Thoracic aorta (tissue), 2 donors: ENCODE results near the gene RIIAD1. TPM values are rescaled to one million over a fixed set of nuclear protein-coding genes. Genes with fewer than 3 reads are reported as not detected.
A peak's percentile ranks its signal among the peaks of the same experiment; 100 is the strongest.
"Not testable (repeated sequence)": the region's sequence is repeated elsewhere in the genome, so short reads cannot be mapped to it uniquely, and the experiment has no call there.

Source experiments
- ATAC-seq: fragments of 150-250 bp; one replicate; pipeline ENCODE4 v1.8.0; 2017; ENCODE audit warnings: low read depth; ENCODE audit not compliant: insufficient number of reproducible peaks, low FRiP score
- DNase-seq: peaks from one replicate; pipeline ENCODE4 v3.0.0-alpha.2; 2020; ENCODE audit warnings: low spot score
- H3K27ac ChIP-seq, 2 donors: fragments of 200-600 bp; sonication (generic); 1 replicate in 1 of 2; 2 replicates in 1 of 2; pipeline ENCODE4 v1.5.1; 2016; ENCODE audit warnings: mild to moderate bottlenecking in 2 of 2, moderate library complexity in 2 of 2
- H3K27me3 ChIP-seq: fragments of 200-600 bp; sonication (generic); replicated peaks from 2 replicates; pipeline ENCODE4 v1.6.0; 2016; ENCODE audit warnings: mild to moderate bottlenecking; ENCODE audit not compliant: insufficient read depth
- H3K36me3 ChIP-seq: fragments of 200-600 bp; sonication (generic); one replicate; pipeline ENCODE4 v1.5.1; 2016
- H3K4me1 ChIP-seq, 2 donors: fragments of 200-600 bp; sonication (generic); 1 replicate in 1 of 2; 2 replicates in 1 of 2; pipeline versions ENCODE4 v1.5.1 to v1.6.0; 2016; ENCODE audit warnings: low read depth in 2 of 2, mild to moderate bottlenecking in 1 of 2; ENCODE audit not compliant: control insufficient read depth in 1 of 2
- H3K4me3 ChIP-seq: fragments of 200-600 bp; sonication (generic); 2 replicates; pipeline ENCODE4 v1.5.1; 2016; ENCODE audit warnings: mild to moderate bottlenecking
- H3K9me3 ChIP-seq: fragments of 200-600 bp; sonication (generic); 2 replicates; pipeline ENCODE4 v1.5.1; 2016
- CTCF ChIP-seq: fragments of 200-600 bp; sonication (generic); IDR thresholded peaks from one replicate; pipeline ENCODE4 v1.5.1; 2019; ENCODE audit warnings: antibody characterized with exemption
- total RNA-seq, 2 donors: library from RNA; depleted of rRNA; stranded (reverse); fragments of >200 nt; gene quantifications; one replicate each; pipeline versions ENCODE4 v1.1.0 to v1.2.3, GENCODE V29; 2016

The RIIAD1 gene
- total RNA-seq, 2 donors from 2014 or later: not detected

- no peak for ATAC-seq
Measured at GRCh38 chr1:151728151-151729054, 7.1 kb downstream of the RIIAD1 start.

GRCh38 chr1:151729157-151729965 lies 8.0 kb downstream of the RIIAD1 start:
- Histone ChIP-seq H3K4me3 (no peak overlapping the region), H3K4me1 (peaks cover 0 to 15% of the 10 kb centered on the region in 2 donors), H3K9me3 (no peaks in the 10 kb centered on the region), H3K27ac (no peak overlapping the region), H3K36me3 (no peaks in the 10 kb centered on the region), H3K27me3 (no peaks in the 10 kb centered on the region)
- DNase-seq (no peak), ATAC-seq (no peak)
- no peak for TF ChIP-seq CTCF

More at GRCh38 chr1:151728151-151729054, 7.1 kb downstream of the RIIAD1 start:
- Histone ChIP-seq H3K9me3 (no peaks in the 10 kb centered on the region), H3K27ac (peak overlapping the region in 1 of 2 donors; percentile 3), H3K36me3 (no peaks in the 10 kb centered on the region), H3K4me1 (peaks cover 0 to 15% of the 10 kb centered on the region in 2 donors), H3K4me3 (peak overlapping the region; percentile 60), H3K27me3 (no peaks in the 10 kb centered on the region)
- no peak for TF ChIP-seq CTCF
- no peak for DNase-seq

GRCh38 chr1:151729966-151730291 lies 8.6 kb downstream of the RIIAD1 start:
- peaks cover 0 to 15% of the 10 kb centered on the region in 2 donors for H3K4me1 ChIP-seq
- no peak for ATAC-seq
- H3K9me3 ChIP-seq: no peaks in the 10 kb centered on the region
- no peak for DNase-seq
- H3K27me3 ChIP-seq: no peaks in the 10 kb centered on the region
- TF ChIP-seq CTCF: no peak
- H3K36me3 ChIP-seq: no peaks in the 10 kb centered on the region
- no peak overlapping the region for H3K27ac ChIP-seq
- H3K4me3 ChIP-seq: no peak overlapping the region

- ATAC-seq: no peak
- H3K4me1 ChIP-seq: peaks cover 0 to 9% of the 10 kb centered on the region in 2 donors
- H3K36me3 ChIP-seq: no peaks in the 10 kb centered on the region
Measured at GRCh38 chr1:151733126-151733525, 11.8 kb downstream of the RIIAD1 start.

GRCh38 chr1:151733995-151734394 lies 12.7 kb downstream of the RIIAD1 start:
- not testable (repeated sequence) for H3K4me3 ChIP-seq, H3K9me3 ChIP-seq, H3K27ac ChIP-seq, H3K36me3 ChIP-seq, H3K27me3 ChIP-seq, H3K4me1 ChIP-seq, DNase-seq, ATAC-seq

More at GRCh38 chr1:151733126-151733525, 11.8 kb downstream of the RIIAD1 start:
- Histone ChIP-seq H3K27me3 (no peaks in the 10 kb centered on the region), H3K9me3 (no peaks in the 10 kb centered on the region), H3K4me3 (no peak overlapping the region), H3K27ac (no peak overlapping the region)
- DNase-seq: no peak
- no peak for TF ChIP-seq CTCF
